GM18511 (cell line): ENCODE measurements around the gene PDC.
"Not testable (repeated sequence)": the region's sequence is repeated elsewhere in the genome, so short reads cannot be mapped to it uniquely, and the experiment has no call there.

Experiments
- ATAC-seq: cut with Tn5 transposase; IDR thresholded peaks from one replicate; pipeline ENCODE4 v1.9.1; 2021; ENCODE audit warnings: mild to moderate bottlenecking, moderate library complexity; ENCODE audit not compliant: unreplicated experiment

Gene PDC

GRCh38 chr1:186465946-186466345, 5.0 kb upstream of the PDC start:
- no peak for ATAC-seq

GRCh38 chr1:186465491-186465890, 4.6 kb upstream of the PDC start:
- not testable (repeated sequence) for ATAC-seq

GRCh38 chr1:186463926-186464325, 3.0 kb upstream of the PDC start:
- ATAC-seq = no peak

- no peak for ATAC-seq
Observed at GRCh38 chr1:186463511-186463910, 2.6 kb upstream of the PDC start.

- not testable (repeated sequence) for ATAC-seq
Observed at GRCh38 chr1:186459161-186459560, 1.8 kb downstream of the PDC start.

- ATAC-seq = peak; percentile 49
Observed at GRCh38 chr1:186456729-186457255, 4.1 kb downstream of the PDC start.

- no peak for ATAC-seq
Observed at GRCh38 chr1:186454981-186455380, 5.9 kb downstream of the PDC start.

GRCh38 chr1:186446152-186446551, 14.8 kb downstream of the PDC start:
- ATAC-seq = no peak

GRCh38 chr1:186443638-186444037, 17.3 kb downstream of the PDC start:
- no peak for ATAC-seq

GRCh38 chr1:186442651-186443375, 18.1 kb downstream of the PDC start:
- ATAC-seq = no peak

GRCh38 chr1:186440584-186440983, 20.3 kb downstream of the PDC start:
- no peak for ATAC-seq

GRCh38 chr1:186438567-186438966, 22.3 kb downstream of the PDC start:
- ATAC-seq = no peak

- ATAC-seq = no peak
Observed at GRCh38 chr1:186435336-186435735, 25.6 kb downstream of the PDC start.

- no peak for ATAC-seq
Observed at GRCh38 chr1:186429017-186429416, 31.9 kb downstream of the PDC start.

GRCh38 chr1:186426118-186426517, 34.8 kb downstream of the PDC start:
- no peak for ATAC-seq

GRCh38 chr1:186424539-186424938, 36.4 kb downstream of the PDC start:
- ATAC-seq = no peak

- no peak for ATAC-seq
Observed at GRCh38 chr1:186421446-186421845, 39.5 kb downstream of the PDC start.

- peak; percentile 87 for ATAC-seq
Observed at GRCh38 chr1:186420923-186421322, 40.0 kb downstream of the PDC start.

- ATAC-seq = no peak
Observed at GRCh38 chr1:186420311-186420710, 40.6 kb downstream of the PDC start.

- no peak for ATAC-seq
Observed at GRCh38 chr1:186418503-186418902, 42.4 kb downstream of the PDC start.

- ATAC-seq = no peak
Observed at GRCh38 chr1:186413319-186413718, 47.6 kb downstream of the PDC start.

GRCh38 chr1:186409091-186409490, 51.8 kb downstream of the PDC start:
- peak; percentile 72 for ATAC-seq
